ENCODE results near the gene POPDC3. TPM values are rescaled to one million over a fixed set of nuclear protein-coding genes. Genes with fewer than 3 reads are reported as not detected.

The POPDC3 gene
- total RNA-seq, 1 donor from 2014 or later, result 52.2 TPM

DNA sequence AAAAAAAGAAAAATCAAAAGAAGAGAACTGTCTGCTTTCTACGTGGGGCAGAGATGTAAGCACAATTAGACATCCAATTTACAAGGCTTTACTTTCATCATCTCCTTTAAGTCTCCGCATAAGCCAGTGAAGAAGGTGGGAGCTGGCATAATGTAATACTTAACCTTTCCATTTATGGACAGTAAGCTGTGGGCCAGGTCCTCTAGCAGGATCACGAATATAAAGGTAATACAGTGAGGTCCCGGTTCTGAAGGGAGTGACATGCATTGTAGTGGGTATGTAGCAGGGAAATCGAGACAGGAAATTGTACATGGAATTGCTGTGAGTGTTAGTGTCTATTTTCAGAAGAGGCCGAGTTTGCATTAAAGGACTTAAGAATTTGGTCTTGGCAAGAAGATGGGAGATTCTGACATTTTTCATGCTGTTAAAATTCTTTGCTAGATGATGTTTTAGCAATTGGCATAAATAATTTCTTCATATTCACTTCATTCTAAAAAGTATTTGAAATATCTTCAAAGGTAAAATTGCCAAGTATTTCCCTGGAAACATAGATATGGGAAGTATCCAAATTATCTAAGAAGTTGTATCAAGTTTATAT lies 20.4 kb upstream of the POPDC3 start:
- Histone ChIP-seq H3K27ac (ENCODE audit: low read depth, low read length) (no peak overlapping the region), H3K4me3 (ENCODE audit: low read length in 3 of 3) (peak overlapping the region in 1 of 3 donors; percentile 8)

DNA sequence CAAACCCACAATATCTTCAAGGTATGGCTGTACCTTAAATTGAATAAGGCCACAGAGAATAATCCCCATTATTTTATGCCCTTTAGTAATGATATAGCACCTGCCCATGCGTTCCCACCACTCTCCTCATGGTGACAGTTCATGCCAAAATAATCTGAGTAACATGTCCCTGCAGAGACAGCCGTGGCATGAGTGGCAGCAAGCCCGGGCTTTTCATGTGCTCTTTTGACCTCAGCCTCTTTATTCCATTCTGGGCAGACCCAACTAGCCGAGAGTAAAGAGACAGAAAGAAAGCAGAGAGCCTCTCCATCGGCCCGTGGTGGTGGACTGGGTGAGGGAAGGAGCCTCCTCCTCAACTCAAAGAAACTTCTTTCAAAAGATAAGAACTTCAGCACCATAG lies 19.9 kb upstream of the POPDC3 start:
- H3K4me3 ChIP-seq (ENCODE audit: low read length in 3 of 3), result peak overlapping the region in 1 of 3 donors; percentile 8
- H3K27ac ChIP-seq (ENCODE audit: low read depth, low read length), result no peak overlapping the region
- H3K4me1 ChIP-seq (ENCODE audit: control insufficient read depth in 3 of 3, insufficient read depth in 3 of 3, low read length in 3 of 3), result peaks cover 0 to 8% (median 6%) of the 10 kb centered on the region in 3 donors
- peak overlapping the region in 1 of 3 donors; percentile 43 for H3K9ac ChIP-seq (ENCODE audit: low read depth in 1 of 3, low read length in 3 of 3)
- no peaks in the 10 kb centered on the region for H3K36me3 ChIP-seq (ENCODE audit: control insufficient read depth in 3 of 3, insufficient read depth in 3 of 3, low read length in 3 of 3)
- no peaks in the 10 kb centered on the region for H3K27me3 ChIP-seq (ENCODE audit: control insufficient read depth in 3 of 3, insufficient read depth in 3 of 3, low read length in 3 of 3)
- no peaks in the 10 kb centered on the region for H3K9me3 ChIP-seq (ENCODE audit: control insufficient read depth in 3 of 3, low read length in 3 of 3)

More for the DNA sequence above, 20.4 kb upstream of the POPDC3 start:
- no peaks in the 10 kb centered on the region for H3K27me3 ChIP-seq (ENCODE audit: control insufficient read depth in 3 of 3, insufficient read depth in 3 of 3, low read length in 3 of 3)
- H3K4me1 ChIP-seq (ENCODE audit: control insufficient read depth in 3 of 3, insufficient read depth in 3 of 3, low read length in 3 of 3), result peaks cover 0 to 8% (median 6%) of the 10 kb centered on the region in 3 donors
- H3K9me3 ChIP-seq (ENCODE audit: control insufficient read depth in 3 of 3, low read length in 3 of 3), result no peaks in the 10 kb centered on the region
- H3K36me3 ChIP-seq (ENCODE audit: control insufficient read depth in 3 of 3, insufficient read depth in 3 of 3, low read length in 3 of 3), result no peaks in the 10 kb centered on the region
- peak overlapping the region in 1 of 3 donors; percentile 43 for H3K9ac ChIP-seq (ENCODE audit: low read depth in 1 of 3, low read length in 3 of 3)

DNA sequence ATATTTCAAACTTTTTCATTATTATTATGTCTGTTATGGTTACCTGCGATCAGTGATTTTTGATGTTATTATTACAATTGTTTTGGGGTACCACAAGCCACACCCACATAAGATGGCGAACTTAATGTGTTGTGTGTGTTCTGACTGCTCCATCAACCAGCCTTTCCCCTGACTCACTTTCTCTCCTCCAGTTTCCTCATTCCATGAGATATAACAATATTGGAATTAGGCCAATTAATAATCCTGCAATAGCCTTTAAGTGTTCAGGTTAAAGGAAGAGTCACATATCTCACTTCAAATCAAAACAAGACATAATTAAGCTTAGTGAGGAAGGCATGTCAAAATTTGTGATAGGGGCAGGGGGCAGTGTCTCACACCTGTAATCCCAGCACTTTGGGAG lies 16.3 kb upstream of the POPDC3 start:
- H3K9me3 ChIP-seq (ENCODE audit: control insufficient read depth in 3 of 3, low read length in 3 of 3), result no peaks in the 10 kb centered on the region
- no peaks in the 10 kb centered on the region for H3K27me3 ChIP-seq (ENCODE audit: control insufficient read depth in 3 of 3, insufficient read depth in 3 of 3, low read length in 3 of 3)
- no peak overlapping the region for H3K4me3 ChIP-seq (ENCODE audit: low read length in 3 of 3)
- peaks cover 5 to 14% (median 11%) of the 10 kb centered on the region in 3 donors for H3K4me1 ChIP-seq (ENCODE audit: control insufficient read depth in 3 of 3, insufficient read depth in 3 of 3, low read length in 3 of 3)
- no peak overlapping the region for H3K27ac ChIP-seq (ENCODE audit: low read depth, low read length)
- H3K9ac ChIP-seq (ENCODE audit: low read depth in 1 of 3, low read length in 3 of 3), result no peak overlapping the region
- no peaks in the 10 kb centered on the region for H3K36me3 ChIP-seq (ENCODE audit: control insufficient read depth in 3 of 3, insufficient read depth in 3 of 3, low read length in 3 of 3)

DNA sequence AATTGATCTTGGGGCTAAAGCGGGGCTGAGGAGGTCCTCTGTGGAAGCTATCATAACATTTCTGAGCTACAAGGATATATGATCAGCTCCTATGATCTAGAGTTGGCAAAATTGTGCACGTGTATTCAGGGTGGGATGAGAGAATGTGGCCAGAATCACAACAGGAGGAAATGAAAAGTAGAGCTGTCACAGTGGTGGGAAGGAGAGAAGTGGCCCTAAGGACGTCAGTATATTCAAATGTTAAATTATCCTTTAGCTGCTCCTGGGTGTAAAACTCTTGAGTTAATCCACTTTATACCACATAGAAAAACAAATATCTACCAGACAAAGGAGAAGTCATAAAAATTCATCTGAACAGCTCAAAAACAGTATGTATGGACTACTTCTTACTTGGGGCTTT lies 14.8 kb upstream of the POPDC3 start:
- H3K36me3 ChIP-seq (ENCODE audit: control insufficient read depth in 3 of 3, insufficient read depth in 3 of 3, low read length in 3 of 3), result no peaks in the 10 kb centered on the region
- no peaks in the 10 kb centered on the region for H3K27me3 ChIP-seq (ENCODE audit: control insufficient read depth in 3 of 3, insufficient read depth in 3 of 3, low read length in 3 of 3)
- no peak overlapping the region for H3K9ac ChIP-seq (ENCODE audit: low read depth in 1 of 3, low read length in 3 of 3)
- peaks cover 4 to 12% (median 5%) of the 10 kb centered on the region in 3 donors for H3K4me1 ChIP-seq (ENCODE audit: control insufficient read depth in 3 of 3, insufficient read depth in 3 of 3, low read length in 3 of 3)
- no peaks in the 10 kb centered on the region for H3K9me3 ChIP-seq (ENCODE audit: control insufficient read depth in 3 of 3, low read length in 3 of 3)
- H3K27ac ChIP-seq (ENCODE audit: low read depth, low read length), result no peak overlapping the region
- H3K4me3 ChIP-seq (ENCODE audit: low read length in 3 of 3), result no peak overlapping the region

DNA sequence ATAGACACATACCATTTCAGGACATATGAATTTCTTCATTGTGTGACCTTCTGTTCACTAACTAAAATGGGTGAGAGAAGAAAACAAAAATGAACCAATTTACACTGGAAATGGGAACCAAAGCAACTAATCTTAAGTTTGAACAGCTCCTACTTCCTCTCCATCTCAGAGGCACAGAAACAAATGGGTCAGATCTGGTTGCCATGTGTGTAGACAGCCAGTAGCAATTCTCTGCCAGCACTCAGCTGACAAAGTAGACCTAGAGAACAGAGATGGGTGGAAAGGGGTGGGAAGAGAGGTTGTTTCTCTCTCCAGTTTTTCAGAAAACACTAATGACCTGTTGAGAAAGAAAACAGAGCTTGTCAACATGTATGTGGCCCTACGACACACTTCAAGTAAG lies 14.3 kb upstream of the POPDC3 start:
- H3K4me3 ChIP-seq (ENCODE audit: low read length in 3 of 3), result no peak overlapping the region
- H3K36me3 ChIP-seq (ENCODE audit: control insufficient read depth in 3 of 3, insufficient read depth in 3 of 3, low read length in 3 of 3), result no peaks in the 10 kb centered on the region
- H3K4me1 ChIP-seq (ENCODE audit: control insufficient read depth in 3 of 3, insufficient read depth in 3 of 3, low read length in 3 of 3), result peaks cover 3 to 12% (median 5%) of the 10 kb centered on the region in 3 donors
- no peaks in the 10 kb centered on the region for H3K9me3 ChIP-seq (ENCODE audit: control insufficient read depth in 3 of 3, low read length in 3 of 3)
- no peak overlapping the region for H3K27ac ChIP-seq (ENCODE audit: low read depth, low read length)
- no peaks in the 10 kb centered on the region for H3K27me3 ChIP-seq (ENCODE audit: control insufficient read depth in 3 of 3, insufficient read depth in 3 of 3, low read length in 3 of 3)
- no peak overlapping the region for H3K9ac ChIP-seq (ENCODE audit: low read depth in 1 of 3, low read length in 3 of 3)

DNA sequence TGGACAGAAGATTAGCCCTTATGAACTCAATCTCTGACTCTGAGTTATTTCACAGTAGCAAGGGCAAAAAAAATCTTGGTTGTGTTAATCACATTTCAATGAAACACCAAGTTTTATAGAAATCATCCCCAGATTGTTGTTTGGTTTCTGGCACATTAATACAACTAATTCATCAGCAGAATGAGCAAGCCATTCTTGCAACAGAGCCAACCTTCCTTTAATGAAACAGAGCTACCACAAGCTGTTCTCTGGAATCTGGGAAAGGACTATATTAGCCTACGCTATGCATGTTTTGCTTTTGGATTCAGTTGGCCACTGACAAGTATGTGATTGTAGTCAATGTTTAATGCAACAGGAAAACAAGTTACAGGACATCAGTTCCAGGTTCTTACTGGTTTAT lies 13.8 kb upstream of the POPDC3 start:
- Histone ChIP-seq H3K4me1 (ENCODE audit: control insufficient read depth in 3 of 3, insufficient read depth in 3 of 3, low read length in 3 of 3) (peaks cover 3 to 12% (median 5%) of the 10 kb centered on the region in 3 donors), H3K36me3 (ENCODE audit: control insufficient read depth in 3 of 3, insufficient read depth in 3 of 3, low read length in 3 of 3) (no peaks in the 10 kb centered on the region), H3K4me3 (ENCODE audit: low read length in 3 of 3) (no peak overlapping the region), H3K27ac (ENCODE audit: low read depth, low read length) (no peak overlapping the region), H3K9me3 (ENCODE audit: control insufficient read depth in 3 of 3, low read length in 3 of 3) (no peaks in the 10 kb centered on the region), H3K9ac (ENCODE audit: low read depth in 1 of 3, low read length in 3 of 3) (no peak overlapping the region), H3K27me3 (ENCODE audit: control insufficient read depth in 3 of 3, insufficient read depth in 3 of 3, low read length in 3 of 3) (no peaks in the 10 kb centered on the region)

DNA sequence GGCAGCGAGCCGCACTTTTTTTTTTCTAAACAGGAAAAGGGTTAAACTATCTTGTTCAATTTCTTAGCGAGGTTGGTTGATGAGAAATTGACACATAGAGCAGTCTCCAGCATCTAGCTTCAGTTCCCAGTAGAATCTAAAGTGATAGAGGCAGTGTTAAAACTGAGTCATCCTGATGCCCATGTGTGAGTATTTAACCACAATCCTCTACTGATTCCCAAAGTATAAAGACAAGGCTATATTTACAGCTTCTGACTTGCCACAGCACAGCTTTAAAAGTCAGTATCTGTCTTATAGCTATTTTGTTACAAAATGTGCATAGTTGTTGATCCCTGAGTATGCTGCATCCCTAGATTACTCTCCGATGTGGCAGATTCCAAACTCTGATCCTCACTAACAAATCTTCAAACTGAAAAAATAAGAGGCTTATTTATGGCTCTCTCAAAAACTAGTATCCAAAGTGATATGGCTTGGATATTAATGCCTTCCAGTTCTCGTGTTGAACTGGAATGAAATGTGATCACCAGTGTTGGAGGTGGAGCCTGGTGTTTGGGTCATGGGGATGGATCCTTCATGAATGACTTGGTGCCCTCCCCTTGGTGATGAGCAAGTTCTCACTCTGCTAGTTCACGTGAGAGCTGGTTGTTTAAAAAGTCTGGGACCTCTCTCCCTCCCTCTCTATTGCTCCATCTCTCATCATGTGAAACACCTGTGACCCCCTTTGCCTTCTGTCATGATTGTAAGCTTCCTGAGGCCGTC lies 13.1 kb upstream of the POPDC3 start:
- Histone ChIP-seq H3K4me1 (ENCODE audit: control insufficient read depth in 3 of 3, insufficient read depth in 3 of 3, low read length in 3 of 3) (peaks cover 3 to 12% (median 5%) of the 10 kb centered on the region in 3 donors), H3K4me3 (ENCODE audit: low read length in 3 of 3) (no peak overlapping the region), H3K27ac (ENCODE audit: low read depth, low read length) (peak overlapping the region; percentile 1), H3K9me3 (ENCODE audit: control insufficient read depth in 3 of 3, low read length in 3 of 3) (no peaks in the 10 kb centered on the region), H3K9ac (ENCODE audit: low read depth in 1 of 3, low read length in 3 of 3) (no peak overlapping the region), H3K36me3 (ENCODE audit: control insufficient read depth in 3 of 3, insufficient read depth in 3 of 3, low read length in 3 of 3) (no peaks in the 10 kb centered on the region), H3K27me3 (ENCODE audit: control insufficient read depth in 3 of 3, insufficient read depth in 3 of 3, low read length in 3 of 3) (no peaks in the 10 kb centered on the region)

DNA sequence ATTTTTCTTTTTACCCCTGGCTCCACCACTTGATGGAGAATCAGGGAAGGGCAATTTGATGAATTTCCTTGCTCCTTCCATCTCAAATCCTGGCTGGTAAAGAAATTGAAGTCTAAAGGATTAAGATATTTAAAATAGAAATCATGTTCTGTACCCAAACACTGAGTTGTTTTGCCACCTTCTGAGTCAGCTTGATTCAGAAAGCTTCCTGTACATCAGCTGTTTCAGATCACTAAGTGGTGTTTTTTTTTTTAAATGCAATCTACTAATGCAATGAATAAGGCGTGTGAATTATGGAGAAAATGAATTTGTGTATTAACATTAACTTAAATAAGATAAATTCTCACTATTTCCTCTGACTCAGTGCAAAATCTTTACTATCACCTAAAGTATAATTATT lies 11.5 kb upstream of the POPDC3 start:
- Histone ChIP-seq H3K9ac (ENCODE audit: low read depth in 1 of 3, low read length in 3 of 3) (no peak overlapping the region), H3K9me3 (ENCODE audit: control insufficient read depth in 3 of 3, low read length in 3 of 3) (no peaks in the 10 kb centered on the region), H3K4me3 (ENCODE audit: low read length in 3 of 3) (no peak overlapping the region), H3K4me1 (ENCODE audit: control insufficient read depth in 3 of 3, insufficient read depth in 3 of 3, low read length in 3 of 3) (peaks cover 3 to 12% (median 5%) of the 10 kb centered on the region in 3 donors), H3K27me3 (ENCODE audit: control insufficient read depth in 3 of 3, insufficient read depth in 3 of 3, low read length in 3 of 3) (no peaks in the 10 kb centered on the region), H3K27ac (ENCODE audit: low read depth, low read length) (no peak overlapping the region), H3K36me3 (ENCODE audit: control insufficient read depth in 3 of 3, insufficient read depth in 3 of 3, low read length in 3 of 3) (no peaks in the 10 kb centered on the region)

DNA sequence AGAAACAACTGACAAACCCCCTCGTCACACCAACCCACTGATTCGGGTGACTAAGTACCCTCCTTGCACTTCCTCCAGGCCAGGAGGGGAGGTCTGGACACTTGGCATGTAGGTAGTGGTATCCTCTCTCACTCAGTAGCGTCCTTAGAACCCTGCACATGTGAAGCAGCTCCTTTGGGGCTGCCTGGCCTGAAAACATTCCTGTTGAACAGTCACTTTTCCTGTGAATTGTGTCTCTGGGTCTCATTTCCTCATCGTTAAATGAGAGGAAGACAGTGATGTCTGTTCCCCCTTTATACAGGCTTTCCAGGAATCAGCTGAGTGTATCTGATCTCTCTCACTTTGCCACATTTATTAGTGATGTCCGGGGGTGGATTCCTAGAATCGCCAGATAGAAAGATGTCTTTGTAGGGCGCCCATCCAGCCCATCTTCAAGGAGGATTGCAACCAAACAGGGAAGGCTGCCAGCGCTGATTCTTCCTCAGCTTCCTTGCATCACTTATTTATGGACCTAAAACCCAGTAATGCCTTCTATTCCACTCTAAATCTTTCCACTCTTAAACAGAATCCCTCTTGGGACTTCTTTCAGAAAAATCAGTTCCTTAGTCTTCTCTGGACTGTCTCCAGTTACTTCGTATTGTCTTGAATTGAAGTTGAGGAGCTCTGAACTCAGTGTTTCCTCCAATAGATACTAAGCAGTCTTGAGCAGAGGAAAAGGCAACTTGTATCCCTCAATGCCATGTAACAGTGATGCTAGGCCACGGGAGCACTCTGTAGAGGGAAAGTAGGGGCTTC lies 9.4 kb upstream of the POPDC3 start:
- H3K27me3 ChIP-seq (ENCODE audit: control insufficient read depth in 3 of 3, insufficient read depth in 3 of 3, low read length in 3 of 3), result no peaks in the 10 kb centered on the region

DNA sequence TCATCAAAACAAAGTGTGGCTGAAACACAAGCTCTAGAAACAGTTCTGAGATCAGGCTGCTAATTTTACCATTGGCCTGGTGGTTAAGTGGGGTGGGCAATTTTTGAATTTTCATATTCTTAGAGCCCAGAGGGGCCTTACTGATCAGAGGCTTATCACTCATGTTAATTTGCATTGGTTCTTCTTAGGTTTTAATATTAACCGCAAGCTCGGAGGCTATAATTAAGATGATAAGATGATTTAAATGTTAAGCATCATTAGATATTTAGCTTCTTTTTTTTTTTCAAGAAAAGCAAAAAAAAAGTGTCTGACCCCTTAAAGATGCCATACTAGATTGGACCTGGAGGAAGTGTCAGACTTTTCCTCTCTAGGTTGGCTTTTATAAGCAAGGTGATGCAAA lies 8.4 kb upstream of the POPDC3 start:
- no peak overlapping the region for H3K9ac ChIP-seq (ENCODE audit: low read depth in 1 of 3, low read length in 3 of 3)
- no peak overlapping the region for H3K4me3 ChIP-seq (ENCODE audit: low read length in 3 of 3)
- no peaks in the 10 kb centered on the region for H3K27me3 ChIP-seq (ENCODE audit: control insufficient read depth in 3 of 3, insufficient read depth in 3 of 3, low read length in 3 of 3)
- peaks cover 0 to 11% (median 4%) of the 10 kb centered on the region in 3 donors for H3K4me1 ChIP-seq (ENCODE audit: control insufficient read depth in 3 of 3, insufficient read depth in 3 of 3, low read length in 3 of 3)
- H3K36me3 ChIP-seq (ENCODE audit: control insufficient read depth in 3 of 3, insufficient read depth in 3 of 3, low read length in 3 of 3), result no peaks in the 10 kb centered on the region
- H3K27ac ChIP-seq (ENCODE audit: low read depth, low read length), result no peak overlapping the region
- no peaks in the 10 kb centered on the region for H3K9me3 ChIP-seq (ENCODE audit: control insufficient read depth in 3 of 3, low read length in 3 of 3)

More for the DNA sequence above, 9.4 kb upstream of the POPDC3 start:
- no peaks in the 10 kb centered on the region for H3K9me3 ChIP-seq (ENCODE audit: control insufficient read depth in 3 of 3, low read length in 3 of 3)
- no peak overlapping the region for H3K27ac ChIP-seq (ENCODE audit: low read depth, low read length)
- H3K9ac ChIP-seq (ENCODE audit: low read depth in 1 of 3, low read length in 3 of 3), result no peak overlapping the region
- H3K36me3 ChIP-seq (ENCODE audit: control insufficient read depth in 3 of 3, insufficient read depth in 3 of 3, low read length in 3 of 3), result no peaks in the 10 kb centered on the region
- H3K4me1 ChIP-seq (ENCODE audit: control insufficient read depth in 3 of 3, insufficient read depth in 3 of 3, low read length in 3 of 3), result peaks cover 3 to 12% (median 5%) of the 10 kb centered on the region in 3 donors
- H3K4me3 ChIP-seq (ENCODE audit: low read length in 3 of 3), result no peak overlapping the region
